Measurements from ENCODE around the gene INSM2. TPM values are rescaled to one million over a fixed set of nuclear protein-coding genes. Genes with fewer than 3 reads are reported as not detected.

The INSM2 gene
- total and polyA plus RNA-seq, 10 of the 15 experiments (the other 5 are each of a cell fraction or from before 2014, with no cell fraction given) = 0.06 TPM; not detected in 9

DNA sequence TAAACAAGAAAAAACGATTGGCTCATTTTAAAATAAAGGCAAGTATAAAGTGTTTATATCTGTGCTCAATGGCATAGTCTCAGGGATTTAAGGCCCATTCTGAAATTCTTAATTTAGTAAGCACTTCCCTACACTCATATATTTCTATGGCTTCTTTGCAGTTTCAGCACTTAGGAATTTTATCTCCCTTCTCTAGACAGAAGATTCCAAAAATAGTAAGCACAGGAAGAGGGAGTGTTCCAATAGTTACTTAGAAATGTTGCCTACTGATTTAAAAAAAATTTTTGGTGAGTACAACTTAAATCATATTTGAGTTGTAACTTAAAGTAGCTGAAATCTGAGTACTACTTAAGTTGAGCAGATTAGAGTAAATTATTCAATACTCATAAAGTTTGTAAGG is 19.8 kb downstream of the INSM2 start (continued):
- TF ChIP-seq, protein P1, sequence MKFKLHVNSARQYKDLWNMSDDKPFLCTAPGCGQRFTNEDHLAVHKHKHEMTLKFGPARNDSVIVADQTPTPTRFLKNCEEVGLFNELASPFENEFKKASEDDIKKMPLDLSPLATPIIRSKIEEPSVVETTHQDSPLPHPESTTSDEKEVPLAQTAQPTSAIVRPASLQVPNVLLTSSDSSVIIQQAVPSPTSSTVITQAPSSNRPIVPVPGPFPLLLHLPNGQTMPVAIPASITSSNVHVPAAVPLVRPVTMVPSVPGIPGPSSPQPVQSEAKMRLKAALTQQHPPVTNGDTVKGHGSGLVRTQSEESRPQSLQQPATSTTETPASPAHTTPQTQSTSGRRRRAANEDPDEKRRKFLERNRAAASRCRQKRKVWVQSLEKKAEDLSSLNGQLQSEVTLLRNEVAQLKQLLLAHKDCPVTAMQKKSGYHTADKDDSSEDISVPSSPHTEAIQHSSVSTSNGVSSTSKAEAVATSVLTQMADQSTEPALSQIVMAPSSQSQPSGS (IDR thresholded peaks at IDR 0.05; ENCODE audit: low read length) = no peak
- TF ChIP-seq USF2 (IDR thresholded peaks at IDR 0.05; ENCODE audit: borderline replicate concordance, low read depth, low read length) = no peak

GRCh38 chr14:35556548-35556947 is 22.6 kb downstream of the INSM2 start:
- DNase-seq (ENCODE audit: low read depth, low spot score) (no peak), FAIRE-seq (no peak), ATAC-seq (no peak)
- RAD21 ChIA-PET (ENCODE audit: unreplicated experiment) = no interaction called here
- BruUV-seq (replicated peaks) = no TSS peak
- CTCF ChIA-PET = no interaction called here
- SMC1A ChIA-PET (ENCODE audit: uncharacterized antibody, unreplicated experiment) = no interaction called here
- no peak overlapping the region for H3K27ac ChIP-seq (ENCODE audit: control insufficient read depth, insufficient read depth)
- intact Hi-C loops (cut with micrococcal nuclease; ENCODE audit: unreplicated experiment) = no loop called here
- no peaks in the 10 kb centered on the region for H3K79me2 ChIP-seq (ENCODE audit: control insufficient read depth, insufficient read depth, low read length)
- in situ Hi-C loops (cut with MboI) = no loop called here
- 63% methylated on average over 1 of the region's 1 CpG for WGBS (ENCODE audit: insufficient coverage, insufficient replicate concordance, low lambda C conversion rate, missing lambda C conversion rate)
- H2AFZ ChIP-seq (ENCODE audit: control insufficient read depth, low read depth, low read length) = no peak overlapping the region
- no peak overlapping the region for H3K9ac ChIP-seq (ENCODE audit: control insufficient read depth, insufficient read depth, low read length)
- no peaks in the 10 kb centered on the region for H3K27me3 ChIP-seq (replicated peaks in 1 of 2; ENCODE audit: control insufficient read depth in 2 of 2, insufficient read depth in 2 of 2, low read length in 1 of 2)
- no peaks in the 10 kb centered on the region for H3K9me3 ChIP-seq (replicated peaks; ENCODE audit: control insufficient read depth, insufficient read depth, low read length)
- no peak overlapping the region for H3K4me2 ChIP-seq (ENCODE audit: control insufficient read depth, insufficient read depth)
- H3K4me3 ChIP-seq = no peak overlapping the region
- no peaks in the 10 kb centered on the region for H3K36me3 ChIP-seq (ENCODE audit: control insufficient read depth in 2 of 2, insufficient read depth in 2 of 2, low read length in 1 of 2)
- POLR2A ChIA-PET = interaction anchor here (0.5 kb wide), 1 partner anchor 22 kb away, joined by 4 read pairs; no protein-coding TSS in a partner anchor
- no peaks in the 10 kb centered on the region for H4K20me1 ChIP-seq (ENCODE audit: control insufficient read depth, insufficient read depth)
- no peaks in the 10 kb centered on the region for H3K4me1 ChIP-seq (ENCODE audit: control insufficient read depth, insufficient read depth, low read length)
- no peak for TF ChIP-seq PAX5 (IDR thresholded peaks at IDR 0.05; ENCODE audit: borderline replicate concordance, low read depth, low read length)
- TF ChIP-seq, protein P2, sequence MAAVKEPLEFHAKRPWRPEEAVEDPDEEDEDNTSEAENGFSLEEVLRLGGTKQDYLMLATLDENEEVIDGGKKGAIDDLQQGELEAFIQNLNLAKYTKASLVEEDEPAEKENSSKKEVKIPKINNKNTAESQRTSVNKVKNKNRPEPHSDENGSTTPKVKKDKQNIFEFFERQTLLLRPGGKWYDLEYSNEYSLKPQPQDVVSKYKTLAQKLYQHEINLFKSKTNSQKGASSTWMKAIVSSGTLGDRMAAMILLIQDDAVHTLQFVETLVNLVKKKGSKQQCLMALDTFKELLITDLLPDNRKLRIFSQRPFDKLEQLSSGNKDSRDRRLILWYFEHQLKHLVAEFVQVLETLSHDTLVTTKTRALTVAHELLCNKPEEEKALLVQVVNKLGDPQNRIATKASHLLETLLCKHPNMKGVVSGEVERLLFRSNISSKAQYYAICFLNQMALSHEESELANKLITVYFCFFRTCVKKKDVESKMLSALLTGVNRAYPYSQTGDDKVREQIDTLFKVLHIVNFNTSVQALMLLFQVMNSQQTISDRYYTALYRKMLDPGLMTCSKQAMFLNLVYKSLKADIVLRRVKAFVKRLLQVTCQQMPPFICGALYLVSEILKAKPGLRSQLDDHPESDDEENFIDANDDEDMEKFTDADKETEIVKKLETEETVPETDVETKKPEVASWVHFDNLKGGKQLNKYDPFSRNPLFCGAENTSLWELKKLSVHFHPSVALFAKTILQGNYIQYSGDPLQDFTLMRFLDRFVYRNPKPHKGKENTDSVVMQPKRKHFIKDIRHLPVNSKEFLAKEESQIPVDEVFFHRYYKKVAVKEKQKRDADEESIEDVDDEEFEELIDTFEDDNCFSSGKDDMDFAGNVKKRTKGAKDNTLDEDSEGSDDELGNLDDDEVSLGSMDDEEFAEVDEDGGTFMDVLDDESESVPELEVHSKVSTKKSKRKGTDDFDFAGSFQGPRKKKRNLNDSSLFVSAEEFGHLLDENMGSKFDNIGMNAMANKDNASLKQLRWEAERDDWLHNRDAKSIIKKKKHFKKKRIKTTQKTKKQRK (IDR thresholded peaks at IDR 0.05; ENCODE audit: low read depth, low read length) = no peak
- TF ChIP-seq EGR1 (IDR thresholded peaks at IDR 0.05; ENCODE audit: borderline replicate concordance in 1 of 2, low read depth in 2 of 2, low read length in 2 of 2) = no peak
- no peak for TF ChIP-seq ZNF622 (IDR thresholded peaks at IDR 0.05)
- TF ChIP-seq POLR2A (IDR thresholded peaks at IDR 0.05; ENCODE audit: low read depth, low read length) = no peak
- TF ChIP-seq SREBF1 (IDR thresholded peaks at IDR 0.05; ENCODE audit: low read length) = no peak
- TF ChIP-seq, protein P3, sequence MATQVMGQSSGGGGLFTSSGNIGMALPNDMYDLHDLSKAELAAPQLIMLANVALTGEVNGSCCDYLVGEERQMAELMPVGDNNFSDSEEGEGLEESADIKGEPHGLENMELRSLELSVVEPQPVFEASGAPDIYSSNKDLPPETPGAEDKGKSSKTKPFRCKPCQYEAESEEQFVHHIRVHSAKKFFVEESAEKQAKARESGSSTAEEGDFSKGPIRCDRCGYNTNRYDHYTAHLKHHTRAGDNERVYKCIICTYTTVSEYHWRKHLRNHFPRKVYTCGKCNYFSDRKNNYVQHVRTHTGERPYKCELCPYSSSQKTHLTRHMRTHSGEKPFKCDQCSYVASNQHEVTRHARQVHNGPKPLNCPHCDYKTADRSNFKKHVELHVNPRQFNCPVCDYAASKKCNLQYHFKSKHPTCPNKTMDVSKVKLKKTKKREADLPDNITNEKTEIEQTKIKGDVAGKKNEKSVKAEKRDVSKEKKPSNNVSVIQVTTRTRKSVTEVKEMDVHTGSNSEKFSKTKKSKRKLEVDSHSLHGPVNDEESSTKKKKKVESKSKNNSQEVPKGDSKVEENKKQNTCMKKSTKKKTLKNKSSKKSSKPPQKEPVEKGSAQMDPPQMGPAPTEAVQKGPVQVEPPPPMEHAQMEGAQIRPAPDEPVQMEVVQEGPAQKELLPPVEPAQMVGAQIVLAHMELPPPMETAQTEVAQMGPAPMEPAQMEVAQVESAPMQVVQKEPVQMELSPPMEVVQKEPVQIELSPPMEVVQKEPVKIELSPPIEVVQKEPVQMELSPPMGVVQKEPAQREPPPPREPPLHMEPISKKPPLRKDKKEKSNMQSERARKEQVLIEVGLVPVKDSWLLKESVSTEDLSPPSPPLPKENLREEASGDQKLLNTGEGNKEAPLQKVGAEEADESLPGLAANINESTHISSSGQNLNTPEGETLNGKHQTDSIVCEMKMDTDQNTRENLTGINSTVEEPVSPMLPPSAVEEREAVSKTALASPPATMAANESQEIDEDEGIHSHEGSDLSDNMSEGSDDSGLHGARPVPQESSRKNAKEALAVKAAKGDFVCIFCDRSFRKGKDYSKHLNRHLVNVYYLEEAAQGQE (IDR thresholded peaks at IDR 0.05; ENCODE audit: low read depth, low read length) = no peak
- TF ChIP-seq POLR2AphosphoS5 (IDR thresholded peaks at IDR 0.05; ENCODE audit: low read length) = no peak
- no peak for TF ChIP-seq SUZ12 (IDR thresholded peaks at IDR 0.05; ENCODE audit: unreplicated experiment)
- TF ChIP-seq SMC3 (IDR thresholded peaks at IDR 0.05; ENCODE audit: borderline replicate concordance, low read length) = no peak

All from GM12878 (cell line).